VCaP (cell line): ENCODE results near the gene DENND2C.

Experiments
- H3K27ac ChIP-seq: fragments of 450-650 bp; 2 replicates; pipeline ENCODE4 v1.5.1; 2017
- TF ChIP-seq, protein P1 (sequence below): fragments of 450-650 bp; conservative IDR thresholded peaks from 2 replicates; pipeline ENCODE4 v1.5.1; 2017; ENCODE audit warnings: mild to moderate bottlenecking, moderate library complexity

DENND2C gene

DNA sequence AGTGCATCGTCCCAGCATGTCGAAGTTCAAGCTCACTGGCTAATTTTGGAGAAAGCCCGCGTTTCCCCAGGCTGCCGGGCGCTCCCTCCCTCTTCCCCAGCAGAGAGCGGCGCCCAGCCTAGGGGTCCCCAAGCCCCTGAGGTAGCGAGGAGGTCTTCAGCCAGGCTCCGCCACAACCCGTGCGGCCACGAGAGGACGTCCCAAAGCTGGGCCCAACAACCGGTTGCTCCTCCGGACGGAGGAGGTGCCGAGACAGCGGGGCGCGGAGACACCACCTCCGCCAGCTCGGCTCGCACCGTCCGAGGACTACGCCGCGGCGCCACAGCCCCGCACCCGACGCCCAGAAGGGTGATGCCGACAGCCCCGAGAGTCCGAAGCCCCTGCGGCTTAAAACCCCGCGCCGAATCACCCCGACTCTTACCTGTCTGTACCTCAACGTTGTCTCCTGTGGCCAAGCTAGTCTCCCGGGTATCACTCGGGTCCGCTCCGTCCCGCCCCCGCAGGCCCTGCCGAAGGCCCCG is at the start of gene DENND2C:
Gene DENND2C (minus strand): TSS at position 488 of the 521 bp plus-strand sequence. CDS start 44,065 bp downstream, outside the sequence.
- H3K27ac ChIP-seq = peak within 1 kb of the TSS; percentile 36
- TF ChIP-seq, protein P1, sequence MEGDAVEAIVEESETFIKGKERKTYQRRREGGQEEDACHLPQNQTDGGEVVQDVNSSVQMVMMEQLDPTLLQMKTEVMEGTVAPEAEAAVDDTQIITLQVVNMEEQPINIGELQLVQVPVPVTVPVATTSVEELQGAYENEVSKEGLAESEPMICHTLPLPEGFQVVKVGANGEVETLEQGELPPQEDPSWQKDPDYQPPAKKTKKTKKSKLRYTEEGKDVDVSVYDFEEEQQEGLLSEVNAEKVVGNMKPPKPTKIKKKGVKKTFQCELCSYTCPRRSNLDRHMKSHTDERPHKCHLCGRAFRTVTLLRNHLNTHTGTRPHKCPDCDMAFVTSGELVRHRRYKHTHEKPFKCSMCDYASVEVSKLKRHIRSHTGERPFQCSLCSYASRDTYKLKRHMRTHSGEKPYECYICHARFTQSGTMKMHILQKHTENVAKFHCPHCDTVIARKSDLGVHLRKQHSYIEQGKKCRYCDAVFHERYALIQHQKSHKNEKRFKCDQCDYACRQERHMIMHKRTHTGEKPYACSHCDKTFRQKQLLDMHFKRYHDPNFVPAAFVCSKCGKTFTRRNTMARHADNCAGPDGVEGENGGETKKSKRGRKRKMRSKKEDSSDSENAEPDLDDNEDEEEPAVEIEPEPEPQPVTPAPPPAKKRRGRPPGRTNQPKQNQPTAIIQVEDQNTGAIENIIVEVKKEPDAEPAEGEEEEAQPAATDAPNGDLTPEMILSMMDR = peak; percentile 19; the same call in 1 of the 2 replicates

DNA sequence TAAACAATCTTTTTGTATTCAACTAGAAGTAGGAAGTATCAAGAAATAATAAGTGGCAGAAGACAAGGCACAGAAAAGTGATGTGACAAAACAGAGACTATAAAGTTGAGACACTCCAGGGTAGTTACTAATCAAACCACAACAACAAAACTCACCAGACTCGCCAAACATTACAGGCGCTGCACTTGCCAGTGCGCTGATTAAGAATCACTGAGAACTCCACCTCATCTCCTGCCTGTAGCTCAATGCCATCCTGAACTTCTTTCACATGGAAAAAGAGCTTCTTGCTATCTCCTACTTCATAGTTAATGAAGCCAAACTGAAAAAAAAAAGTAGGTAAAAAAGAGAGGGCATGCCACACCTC is 49.6 kb upstream of the DENND2C start:
- TF ChIP-seq, protein P1 = no peak
- H3K27ac ChIP-seq = no peak overlapping the region; the same call in 1 of the 2 replicates

DNA sequence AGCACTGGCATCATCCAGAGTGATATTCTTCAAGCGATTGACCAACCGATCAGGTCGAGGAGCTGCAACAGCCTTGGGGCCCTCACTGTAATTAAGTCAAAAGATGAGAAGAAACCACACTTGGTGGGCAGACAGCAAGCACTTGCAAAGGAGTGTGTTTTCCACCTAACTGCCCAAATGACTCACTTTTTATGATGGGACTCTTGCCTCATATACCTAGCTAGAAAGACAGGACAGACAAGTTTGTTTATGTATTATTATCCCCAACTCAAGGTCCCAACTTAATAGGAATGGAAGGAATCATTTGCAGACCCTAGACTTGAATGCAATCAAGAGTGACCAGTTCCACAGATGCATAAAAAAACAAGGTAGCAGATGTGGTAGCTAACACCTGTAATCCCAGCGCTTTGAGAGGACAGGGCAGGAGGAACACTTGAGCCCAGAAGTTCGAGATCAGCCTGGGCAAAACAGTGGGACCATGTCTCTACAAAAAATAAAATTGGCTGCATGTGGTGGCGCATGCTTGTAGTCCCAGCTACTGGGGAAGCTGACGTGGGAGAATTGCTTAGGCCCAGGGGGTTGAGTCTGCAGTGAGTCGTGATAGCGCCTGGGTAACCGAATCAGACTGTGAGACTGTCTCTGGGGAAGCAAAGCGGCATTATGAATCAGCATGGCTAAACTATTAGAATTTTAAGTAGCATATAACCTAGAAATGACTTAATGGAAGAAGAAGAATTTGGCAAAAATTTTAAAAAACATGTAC is 49.0 kb upstream of the DENND2C start:
- H3K27ac ChIP-seq = no peak overlapping the region; the same call in 1 of the 2 replicates
- TF ChIP-seq, protein P1 = no peak

GRCh38 chr1:114716304-114717170 is 46.7 kb upstream of the DENND2C start, which contains the start of gene NRAS:
TSS of gene NRAS (minus strand) at chr1:114716771. CDS start at chr1:114716160, 611 bp downstream.
- TF ChIP-seq, protein P1 = no peak
- H3K27ac ChIP-seq = peak within 1 kb of the TSS; percentile 81

- TF ChIP-seq, protein P1 = no peak
- peak overlapping the region; percentile 81 for H3K27ac ChIP-seq
Measured at GRCh38 chr1:114715952-114716303, 46.1 kb upstream of the DENND2C start.

- no peak overlapping the region for H3K27ac ChIP-seq
- TF ChIP-seq, protein P1 = no peak
Measured at GRCh38 chr1:114712977-114713376, 43.1 kb upstream of the DENND2C start.

DNA sequence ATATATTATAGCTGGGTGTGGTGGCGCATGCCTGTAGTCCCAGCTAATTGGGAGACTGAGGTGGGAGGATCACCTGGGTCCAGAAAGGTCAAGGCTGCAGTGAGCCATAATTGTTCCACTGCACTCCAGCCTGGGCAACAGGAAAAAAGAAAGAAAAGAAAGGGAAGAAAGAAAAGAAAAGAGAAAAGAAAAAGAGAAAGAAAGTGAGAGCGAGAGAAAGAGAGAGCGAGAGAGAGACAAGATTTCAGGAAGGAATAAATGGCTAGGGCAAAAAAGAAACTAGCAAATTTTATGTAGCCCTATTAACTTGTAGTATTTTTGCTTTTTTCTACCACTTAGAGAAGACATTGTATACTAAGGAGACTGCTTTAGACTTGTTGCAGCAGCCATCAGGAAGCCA is 40.5 kb upstream of the DENND2C start:
- H3K27ac ChIP-seq = no peak overlapping the region

More for the DNA sequence above, 40.5 kb upstream of the DENND2C start:
- TF ChIP-seq, protein P1 = no peak
